ENCODE measurements around the gene CSMD2.

DNA sequence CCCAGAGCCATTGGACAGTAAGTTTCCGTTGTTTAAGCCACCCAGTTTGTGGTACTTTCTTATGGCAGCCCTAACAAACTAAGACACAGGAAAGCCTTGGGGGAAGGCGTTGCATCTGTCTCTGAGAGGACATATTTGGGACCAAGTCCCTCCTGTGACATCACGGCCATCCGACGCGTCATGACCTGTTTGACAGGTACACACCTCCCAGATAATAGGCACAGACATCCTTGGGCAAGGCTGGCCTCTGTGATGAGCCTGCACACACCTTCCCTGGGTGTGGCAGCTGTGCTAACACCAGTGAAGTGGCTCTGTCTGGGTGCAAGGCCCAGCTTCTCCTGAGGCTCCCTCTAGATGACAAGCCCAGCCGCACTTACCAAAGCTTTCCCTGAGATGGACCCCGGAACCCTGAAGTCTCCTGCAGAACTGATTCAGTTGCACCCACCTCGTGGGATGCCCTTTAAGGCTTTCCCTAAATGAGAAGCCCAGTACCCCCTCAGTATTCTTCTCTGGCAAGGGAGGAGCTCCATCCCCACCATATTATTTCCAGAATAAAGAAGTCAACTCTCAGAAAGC lies 556.1 kb downstream of the CSMD2 start:
- TF ChIP-seq, protein P1, sequence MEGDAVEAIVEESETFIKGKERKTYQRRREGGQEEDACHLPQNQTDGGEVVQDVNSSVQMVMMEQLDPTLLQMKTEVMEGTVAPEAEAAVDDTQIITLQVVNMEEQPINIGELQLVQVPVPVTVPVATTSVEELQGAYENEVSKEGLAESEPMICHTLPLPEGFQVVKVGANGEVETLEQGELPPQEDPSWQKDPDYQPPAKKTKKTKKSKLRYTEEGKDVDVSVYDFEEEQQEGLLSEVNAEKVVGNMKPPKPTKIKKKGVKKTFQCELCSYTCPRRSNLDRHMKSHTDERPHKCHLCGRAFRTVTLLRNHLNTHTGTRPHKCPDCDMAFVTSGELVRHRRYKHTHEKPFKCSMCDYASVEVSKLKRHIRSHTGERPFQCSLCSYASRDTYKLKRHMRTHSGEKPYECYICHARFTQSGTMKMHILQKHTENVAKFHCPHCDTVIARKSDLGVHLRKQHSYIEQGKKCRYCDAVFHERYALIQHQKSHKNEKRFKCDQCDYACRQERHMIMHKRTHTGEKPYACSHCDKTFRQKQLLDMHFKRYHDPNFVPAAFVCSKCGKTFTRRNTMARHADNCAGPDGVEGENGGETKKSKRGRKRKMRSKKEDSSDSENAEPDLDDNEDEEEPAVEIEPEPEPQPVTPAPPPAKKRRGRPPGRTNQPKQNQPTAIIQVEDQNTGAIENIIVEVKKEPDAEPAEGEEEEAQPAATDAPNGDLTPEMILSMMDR (IDR thresholded peaks at IDR 0.05) = no peak
- no peak for TF ChIP-seq POLR2A (IDR thresholded peaks at IDR 0.05)
